K562 (cell line): ENCODE results near the gene TMEM131L. TPM values are rescaled to one million over a fixed set of nuclear protein-coding genes. Genes with fewer than 3 reads are reported as not detected.

Experiments used
- ARID2 ChIP-seq: fragments of 450-650 bp; IDR thresholded peaks from 2 replicates; pipeline ENCODE4 v1.6.1; 2017; ENCODE audit warnings: antibody characterized with exemption, mild to moderate bottlenecking
- BDP1 ChIP-seq: IDR thresholded peaks from 3 replicates; pipeline ENCODE4 v1.6.1; 2011; ENCODE audit not compliant: insufficient read length, insufficient read depth
- CBX2 ChIP-seq: fragments of 200-600 bp; sonication (generic); IDR thresholded peaks from one replicate; pipeline ENCODE4 v1.6.1; 2012; ENCODE audit warnings: mild to moderate bottlenecking, low read length, inconsistent platforms; ENCODE audit not compliant: insufficient read depth, poor library complexity, severe bottlenecking
- GABPA ChIP-seq: fragments of 200-800 bp; sonication (Bioruptor generic); conservative IDR thresholded peaks from 2 replicates; pipeline ENCODE4 v1.6.1; 2016; ENCODE audit warnings: low read depth, missing genetic modification characterization, missing compliant biosample characterization
- GTF2E2 ChIP-seq: fragments of 200-800 bp; sonication (Bioruptor generic); IDR thresholded peaks from 2 replicates; pipeline ENCODE4 v1.6.1; 2016; ENCODE audit warnings: missing genetic modification characterization, missing compliant biosample characterization
- HNRNPUL1 ChIP-seq: fragments of 200-400 bp; formaldehyde crosslinking; IDR thresholded peaks from 2 replicates; pipeline ENCODE4 v1.6.1; 2017; ENCODE audit warnings: low read length
- ILK ChIP-seq: fragments of 450-650 bp; IDR thresholded peaks from 2 replicates; pipeline ENCODE4 v1.6.1; 2016; ENCODE audit warnings: missing genetic modification characterization, low read depth, mild to moderate bottlenecking, missing compliant biosample characterization, moderate library complexity, borderline replicate concordance
- L3MBTL2 ChIP-seq: fragments of 450-650 bp; IDR thresholded peaks from 2 replicates; pipeline ENCODE4 v1.6.1; 2016; ENCODE audit warnings: mild to moderate bottlenecking, moderate library complexity
- MCM3 ChIP-seq: fragments of 450-650 bp; IDR thresholded peaks from 2 replicates; pipeline ENCODE4 v1.6.1; 2016
- MYNN ChIP-seq, 2 experiments: sonication (generic); formaldehyde crosslinking in 1 of 2; IDR thresholded peaks; 2 replicates each; pipeline versions ENCODE4 v1.5.0 to v1.6.1; 2016 to 2020; ENCODE audit warnings: antibody characterized with exemption in 1 of 2, missing genetic modification reagents in 1 of 2
- NBN ChIP-seq: fragments of 450-650 bp; IDR thresholded peaks from 2 replicates; pipeline ENCODE4 v1.6.1; 2016; ENCODE audit warnings: low read depth, mild to moderate bottlenecking
- PML ChIP-seq: IDR thresholded peaks from 2 replicates; pipeline ENCODE4 v1.6.1; 2012; ENCODE audit warnings: low read length, inconsistent platforms
- RB1 ChIP-seq: fragments of 450-650 bp; IDR thresholded peaks from 2 replicates; pipeline ENCODE4 v1.6.1; 2017; ENCODE audit warnings: low read depth, mild to moderate bottlenecking
- SIX5 ChIP-seq, 2 experiments: IDR thresholded peaks; 2 replicates each; pipeline ENCODE4 v1.6.1; 2011; ENCODE audit warnings: low read length in 2 of 2, borderline replicate concordance in 1 of 2, low read depth in 1 of 2, mild to moderate bottlenecking in 1 of 2, moderate library complexity in 1 of 2; ENCODE audit not compliant: insufficient read depth in 1 of 2
- SMAD3 ChIP-seq: fragments of 450-650 bp; formaldehyde crosslinking; conservative IDR thresholded peaks from 2 replicates; pipeline ENCODE4 v1.4.0; 2020; ENCODE audit warnings: mild to moderate bottlenecking
- SREBF1 ChIP-seq: fragments of 150-350 bp; IDR thresholded peaks from 2 replicates; pipeline ENCODE4 v1.6.1; 2014; ENCODE audit warnings: antibody characterized with exemption, low read depth, low read length, borderline replicate concordance
- SRF ChIP-seq, 2 experiments: fragments of 250-450, 450-650 bp in 1 of 2; sonication (Bioruptor Pico) in 1 of 2; sonication (generic) in 1 of 2; formaldehyde crosslinking; IDR thresholded peaks; 2 replicates each; pipeline versions ENCODE4 v1.5.0 to v1.5.1; 2020 to 2022; ENCODE audit warnings: mild to moderate bottlenecking in 1 of 2, missing genetic modification reagents in 1 of 2
- SRSF1 ChIP-seq: fragments of 200-400 bp; formaldehyde crosslinking; IDR thresholded peaks from 2 replicates; pipeline ENCODE4 v1.6.1; 2017; ENCODE audit warnings: mild to moderate bottlenecking, low read depth, low read length, moderate library complexity
- SRSF3 ChIP-seq: fragments of 200-400 bp; formaldehyde crosslinking; IDR thresholded peaks from 2 replicates; pipeline ENCODE4 v1.6.1; 2016; ENCODE audit warnings: mild to moderate bottlenecking, low read length, moderate library complexity; ENCODE audit not compliant: insufficient read depth
- SRSF9 ChIP-seq: fragments of 200-400 bp; formaldehyde crosslinking; IDR thresholded peaks from 2 replicates; pipeline ENCODE4 v1.6.1; 2017; ENCODE audit warnings: low read depth, low read length, borderline replicate concordance
- TBL1XR1 ChIP-seq, 2 experiments: IDR thresholded peaks; 2 replicates each; pipeline ENCODE4 v1.6.1; 2012; ENCODE audit warnings: improper control_type of control experiment in 2 of 2, low read length in 2 of 2, mild to moderate bottlenecking in 1 of 2
- TFAM ChIP-seq: fragments of 250-450 bp; sonication (Bioruptor Pico); conservative IDR thresholded peaks from 2 replicates; pipeline ENCODE4 v1.5.0; 2021; ENCODE audit warnings: mild to moderate bottlenecking, moderate library complexity
- XRCC3 ChIP-seq: fragments of 450-650 bp; IDR thresholded peaks from 2 replicates; pipeline ENCODE4 v1.6.1; 2017; ENCODE audit warnings: mild to moderate bottlenecking, moderate library complexity
- ZNF165 ChIP-seq: fragments of 250-450 bp; sonication (Bioruptor Pico); IDR thresholded peaks from 2 replicates; pipeline ENCODE4 v1.4.0; 2020; ENCODE audit warnings: borderline replicate concordance
- ZNF23 ChIP-seq: fragments of 250-450 bp; sonication (Bioruptor Pico); IDR thresholded peaks from 2 replicates; pipeline ENCODE4 v1.4.0; 2020; ENCODE audit warnings: mild to moderate bottlenecking
- ZNF324 ChIP-seq: fragments of 250-450 bp; sonication (Bioruptor Pico); IDR thresholded peaks from 2 replicates; pipeline ENCODE4 v1.4.0; 2020; ENCODE audit warnings: mild to moderate bottlenecking
- ZNF699 ChIP-seq: fragments of 250-450 bp; sonication (Bioruptor Pico); IDR thresholded peaks from 2 replicates; pipeline ENCODE4 v1.8.0; 2021; ENCODE audit warnings: mild to moderate bottlenecking, moderate library complexity; ENCODE audit not compliant: insufficient replicate concordance
- ZNF778 ChIP-seq: fragments of 450-650 bp; formaldehyde crosslinking; IDR thresholded peaks from 2 replicates; pipeline ENCODE4 v1.4.0; 2020; ENCODE audit warnings: mild to moderate bottlenecking, moderate library complexity
- polyA plus RNA-seq, 8 experiments: library from polyadenylated mRNA; depleted of rRNA in 4 of 8; stranded (reverse) in 5 of 8; unstranded in 3 of 8; fragments of >200 nt; fragmentation: Nextera tagmentation in 2 of 8; fragmentation: Illumina TruSeq in 1 of 8; extraction: Ambion mirVana in 2 of 8; extraction: Trizol in 1 of 8; gene quantifications; 2 replicates each; pipeline versions ENCODE4 v1.2.1 to v1.2.3, GENCODE V29; 2011 to 2014; ENCODE audit warnings: inconsistent platforms in 1 of 8, missing spikeins in 1 of 8
- total RNA-seq, 7 experiments: library from RNA; depleted of rRNA in 6 of 7; stranded (reverse); fragments of >200 nt in 6 of 7; fragmentation: Illumina TruSeq in 2 of 7; extraction: Trizol in 2 of 7; gene quantifications; 2 replicates each; pipeline versions ENCODE4 v1.2.1 to v1.2.3, GENCODE V29; 2011 to 2021; ENCODE audit warnings: low replicate concordance in 1 of 7
- TF ChIP-seq, protein P1 (sequence below): fragments of 250-450 bp; sonication (Bioruptor Pico); IDR thresholded peaks from 2 replicates; pipeline ENCODE4 v1.5.0; 2021
- TF ChIP-seq, protein P2 (sequence below): fragments of 250-450 bp; sonication (Bioruptor Pico); IDR thresholded peaks from 2 replicates; pipeline ENCODE4 v1.5.0; 2021

TMEM131L gene
- total and polyA plus RNA-seq, 9 of the 15 experiments (the other 6 are each of a cell fraction or from before 2014, with no cell fraction given): 1.2 to 20.8 (median 12.9) TPM

DNA sequence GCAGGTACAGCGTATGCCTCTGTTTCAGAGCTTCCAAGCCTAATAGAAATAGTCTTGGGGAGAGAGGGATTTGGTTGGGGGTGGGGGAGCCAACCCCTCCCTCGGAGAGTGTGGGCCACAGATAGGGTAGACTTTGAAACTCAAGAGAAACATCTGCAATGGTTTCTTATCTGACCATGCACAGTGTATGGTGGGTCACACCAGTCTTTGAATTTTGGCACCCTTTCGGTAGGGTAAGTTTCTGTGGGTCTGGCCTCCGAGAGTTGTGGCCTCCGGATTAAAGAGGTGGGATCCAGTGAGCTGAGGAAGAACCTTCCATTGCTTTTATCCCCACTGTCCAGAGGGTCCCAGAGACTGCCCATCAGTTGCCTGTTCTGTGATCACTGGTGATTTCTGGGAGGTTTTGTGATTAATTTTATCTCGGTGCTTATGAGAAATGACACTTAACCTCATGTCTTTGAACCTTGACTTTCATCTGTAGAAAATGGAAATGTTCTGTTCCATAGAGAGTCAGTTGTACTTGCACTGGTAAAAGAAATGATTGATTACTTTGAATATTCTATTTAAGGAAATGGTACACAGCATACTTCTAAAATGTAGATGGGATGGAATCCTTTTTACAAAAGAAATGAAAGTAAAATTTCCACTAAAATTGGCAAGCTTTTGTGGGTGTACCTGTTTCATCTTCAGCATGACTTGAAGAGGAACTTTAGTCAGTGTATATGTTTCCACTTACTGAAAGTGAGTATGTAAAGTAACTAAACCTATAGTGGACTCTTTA, 62.7 kb downstream of the TMEM131L start (continued):
- peak; percentile 94 for TF ChIP-seq PML
- TF ChIP-seq HNRNPUL1: no peak
- TF ChIP-seq ZNF324 (CRISPR knock-in tag): no peak
- TF ChIP-seq TBL1XR1 (IDR thresholded peaks at IDR 0.05; ENCODE audit: low read length in 2 of 2): peak in 1 of 2 experiments; percentile 75; a peak in 2 of 4 replicates
- no peak for TF ChIP-seq SRF (CRISPR knock-in tag; IDR thresholded peaks at IDR 0.05)
- no peak for TF ChIP-seq XRCC3
- no peak for TF ChIP-seq GABPA (tag)
- TF ChIP-seq SRSF9: no peak
- no peak for TF ChIP-seq SREBF1
- no peak for TF ChIP-seq SRSF3
- no peak for TF ChIP-seq SMAD3 (CRISPR knock-in tag)
- no peak for TF ChIP-seq RB1
- no peak for TF ChIP-seq MCM3
- TF ChIP-seq BDP1: no peak
- no peak for TF ChIP-seq ARID2
- no peak for TF ChIP-seq CBX2
- TF ChIP-seq SRSF1: no peak
- TF ChIP-seq ZNF778 (CRISPR knock-in tag): no peak
- TF ChIP-seq ILK: no peak
- no peak for TF ChIP-seq ZNF23 (CRISPR knock-in tag)
- TF ChIP-seq ZNF165 (CRISPR knock-in tag): no peak
- no peak for TF ChIP-seq TFAM (CRISPR knock-in tag)
- no peak for TF ChIP-seq ZNF699 (CRISPR knock-in tag)
- TF ChIP-seq MYNN (IDR thresholded peaks at IDR 0.05): peak; percentile 82
- TF ChIP-seq MYNN (CRISPR knock-in tag; IDR thresholded peaks at IDR 0.05): no peak
- no peak for TF ChIP-seq NBN
- TF ChIP-seq GTF2E2: no peak
- TF ChIP-seq L3MBTL2: peak; percentile 29; the same call in 1 of the 2 replicates
- TF ChIP-seq SIX5 (IDR thresholded peaks at IDR 0.05; ENCODE audit: borderline replicate concordance in 1 of 2, insufficient read depth in 1 of 2, low read depth in 1 of 2, low read length in 2 of 2): no peak
- TF ChIP-seq, protein P1, sequence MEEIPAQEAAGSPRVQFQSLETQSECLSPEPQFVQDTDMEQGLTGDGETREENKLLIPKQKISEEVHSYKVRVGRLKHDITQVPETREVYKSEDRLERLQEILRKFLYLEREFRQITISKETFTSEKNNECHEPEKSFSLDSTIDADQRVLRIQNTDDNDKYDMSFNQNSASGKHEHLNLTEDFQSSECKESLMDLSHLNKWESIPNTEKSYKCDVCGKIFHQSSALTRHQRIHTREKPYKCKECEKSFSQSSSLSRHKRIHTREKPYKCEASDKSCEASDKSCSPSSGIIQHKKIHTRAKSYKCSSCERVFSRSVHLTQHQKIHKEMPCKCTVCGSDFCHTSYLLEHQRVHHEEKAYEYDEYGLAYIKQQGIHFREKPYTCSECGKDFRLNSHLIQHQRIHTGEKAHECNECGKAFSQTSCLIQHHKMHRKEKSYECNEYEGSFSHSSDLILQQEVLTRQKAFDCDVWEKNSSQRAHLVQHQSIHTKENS (CRISPR knock-in tag): no peak
- TF ChIP-seq, protein P2, sequence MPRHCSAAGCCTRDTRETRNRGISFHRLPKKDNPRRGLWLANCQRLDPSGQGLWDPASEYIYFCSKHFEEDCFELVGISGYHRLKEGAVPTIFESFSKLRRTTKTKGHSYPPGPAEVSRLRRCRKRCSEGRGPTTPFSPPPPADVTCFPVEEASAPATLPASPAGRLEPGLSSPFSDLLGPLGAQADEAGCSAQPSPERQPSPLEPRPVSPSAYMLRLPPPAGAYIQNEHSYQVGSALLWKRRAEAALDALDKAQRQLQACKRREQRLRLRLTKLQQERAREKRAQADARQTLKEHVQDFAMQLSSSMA (CRISPR knock-in tag): no peak
